ENCODE data around the gene ACIN1.

Gene ACIN1, protein sequence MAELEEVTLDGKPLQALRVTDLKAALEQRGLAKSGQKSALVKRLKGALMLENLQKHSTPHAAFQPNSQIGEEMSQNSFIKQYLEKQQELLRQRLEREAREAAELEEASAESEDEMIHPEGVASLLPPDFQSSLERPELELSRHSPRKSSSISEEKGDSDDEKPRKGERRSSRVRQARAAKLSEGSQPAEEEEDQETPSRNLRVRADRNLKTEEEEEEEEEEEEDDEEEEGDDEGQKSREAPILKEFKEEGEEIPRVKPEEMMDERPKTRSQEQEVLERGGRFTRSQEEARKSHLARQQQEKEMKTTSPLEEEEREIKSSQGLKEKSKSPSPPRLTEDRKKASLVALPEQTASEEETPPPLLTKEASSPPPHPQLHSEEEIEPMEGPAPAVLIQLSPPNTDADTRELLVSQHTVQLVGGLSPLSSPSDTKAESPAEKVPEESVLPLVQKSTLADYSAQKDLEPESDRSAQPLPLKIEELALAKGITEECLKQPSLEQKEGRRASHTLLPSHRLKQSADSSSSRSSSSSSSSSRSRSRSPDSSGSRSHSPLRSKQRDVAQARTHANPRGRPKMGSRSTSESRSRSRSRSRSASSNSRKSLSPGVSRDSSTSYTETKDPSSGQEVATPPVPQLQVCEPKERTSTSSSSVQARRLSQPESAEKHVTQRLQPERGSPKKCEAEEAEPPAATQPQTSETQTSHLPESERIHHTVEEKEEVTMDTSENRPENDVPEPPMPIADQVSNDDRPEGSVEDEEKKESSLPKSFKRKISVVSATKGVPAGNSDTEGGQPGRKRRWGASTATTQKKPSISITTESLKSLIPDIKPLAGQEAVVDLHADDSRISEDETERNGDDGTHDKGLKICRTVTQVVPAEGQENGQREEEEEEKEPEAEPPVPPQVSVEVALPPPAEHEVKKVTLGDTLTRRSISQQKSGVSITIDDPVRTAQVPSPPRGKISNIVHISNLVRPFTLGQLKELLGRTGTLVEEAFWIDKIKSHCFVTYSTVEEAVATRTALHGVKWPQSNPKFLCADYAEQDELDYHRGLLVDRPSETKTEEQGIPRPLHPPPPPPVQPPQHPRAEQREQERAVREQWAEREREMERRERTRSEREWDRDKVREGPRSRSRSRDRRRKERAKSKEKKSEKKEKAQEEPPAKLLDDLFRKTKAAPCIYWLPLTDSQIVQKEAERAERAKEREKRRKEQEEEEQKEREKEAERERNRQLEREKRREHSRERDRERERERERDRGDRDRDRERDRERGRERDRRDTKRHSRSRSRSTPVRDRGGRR

DNA sequence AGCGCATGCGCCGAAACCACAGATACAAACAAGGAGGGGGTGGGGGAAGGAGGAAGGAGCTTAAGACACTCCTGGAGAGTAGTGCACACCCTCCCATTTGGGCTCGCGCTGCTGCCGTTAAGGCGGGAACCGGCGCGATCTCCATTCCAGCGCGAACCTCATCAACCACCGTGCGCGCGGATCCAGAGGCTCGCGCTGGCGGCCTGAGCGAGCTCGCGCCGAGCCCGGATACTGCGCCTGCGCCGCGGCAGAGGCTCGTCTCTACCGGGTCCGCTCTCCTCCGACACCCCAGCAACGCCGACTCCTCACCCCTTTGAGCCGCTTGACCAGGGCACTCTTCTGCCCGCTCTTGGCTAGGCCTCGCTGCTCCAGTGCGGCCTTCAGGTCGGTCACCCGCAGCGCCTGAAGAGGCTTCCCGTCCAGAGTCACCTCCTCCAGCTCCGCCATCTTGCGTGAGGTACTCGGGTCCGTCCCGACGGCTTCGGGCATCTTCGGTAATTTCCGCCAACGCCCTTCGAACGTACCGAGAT is at the start of gene ACIN1:
Gene ACIN1 (minus strand): TSS at position 471 of the 530 bp plus-strand sequence. CDS start 24 bp downstream, at position 447.
- no peak for DNase-seq

DNA sequence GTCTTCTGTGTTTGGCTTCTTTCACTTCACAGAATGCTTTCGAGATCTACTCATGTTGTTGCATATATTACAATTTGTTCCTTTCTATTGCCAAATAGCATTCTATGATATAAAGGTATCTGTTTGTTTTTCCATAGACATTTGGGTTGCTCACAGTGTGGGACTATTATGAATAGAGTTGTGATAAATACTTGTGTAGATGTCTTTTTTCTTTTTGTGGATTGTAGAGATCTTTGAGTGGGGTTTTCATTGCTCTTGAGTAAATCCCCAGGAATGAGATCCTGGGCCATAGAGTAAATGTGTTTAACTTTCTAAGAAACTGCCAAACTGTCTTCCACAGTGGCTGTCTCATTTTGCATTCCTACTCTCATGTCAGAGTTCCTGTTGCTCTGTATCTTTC is 49.0 kb upstream of the ACIN1 start:
- DNase-seq = no peak

- no peak for DNase-seq
These were observed 47.9 kb upstream of the ACIN1 start for GRCh38 chr14:23142826-23143225.

- no peak for DNase-seq
These were observed 46.9 kb upstream of the ACIN1 start for GRCh38 chr14:23141706-23142444.

DNA sequence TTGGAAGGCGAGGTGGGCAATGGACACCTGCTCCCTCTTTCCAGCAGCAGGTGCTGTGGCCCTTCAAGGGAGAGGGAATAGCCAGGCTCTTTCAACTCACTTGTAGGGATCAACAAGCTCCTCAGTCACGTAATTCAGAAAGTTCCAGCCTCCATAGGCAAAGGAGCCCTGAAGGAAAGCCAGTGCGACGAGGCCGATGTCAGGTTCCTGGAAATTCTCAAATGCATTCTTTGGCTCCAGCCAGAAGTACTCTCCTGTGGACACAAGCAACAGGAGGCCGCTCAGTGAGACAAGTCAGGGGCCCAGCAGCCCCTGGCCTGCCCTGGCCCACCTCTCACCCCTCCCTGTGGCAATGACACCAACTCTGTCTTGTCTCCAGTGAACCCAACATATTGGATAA is 45.4 kb upstream of the ACIN1 start:
- DNase-seq = no peak

DNA sequence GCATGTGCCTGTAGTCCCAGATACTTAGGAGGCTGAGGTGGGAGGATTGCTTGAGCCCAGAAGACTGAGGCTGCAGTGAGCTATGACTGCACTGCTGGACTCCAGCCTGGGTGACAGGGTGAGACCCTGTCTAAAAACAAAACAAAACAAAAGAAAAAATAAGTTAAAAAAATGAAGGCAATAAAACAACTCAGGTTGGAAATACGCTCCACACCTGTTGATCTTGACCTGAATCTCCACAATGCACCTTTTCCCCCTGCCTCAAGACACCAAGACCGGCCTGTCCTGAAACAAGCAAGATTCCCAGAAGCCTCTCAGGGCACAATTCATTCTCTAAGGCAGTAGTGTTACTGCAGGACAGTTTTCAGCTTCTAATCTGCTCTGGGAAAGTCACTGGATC is 44.9 kb upstream of the ACIN1 start:
- DNase-seq = no peak

- DNase-seq = no peak
These were observed 43.0 kb upstream of the ACIN1 start for GRCh38 chr14:23137813-23138535.

GRCh38 chr14:23137192-23137812 is 42.4 kb upstream of the ACIN1 start:
- no peak for DNase-seq

DNA sequence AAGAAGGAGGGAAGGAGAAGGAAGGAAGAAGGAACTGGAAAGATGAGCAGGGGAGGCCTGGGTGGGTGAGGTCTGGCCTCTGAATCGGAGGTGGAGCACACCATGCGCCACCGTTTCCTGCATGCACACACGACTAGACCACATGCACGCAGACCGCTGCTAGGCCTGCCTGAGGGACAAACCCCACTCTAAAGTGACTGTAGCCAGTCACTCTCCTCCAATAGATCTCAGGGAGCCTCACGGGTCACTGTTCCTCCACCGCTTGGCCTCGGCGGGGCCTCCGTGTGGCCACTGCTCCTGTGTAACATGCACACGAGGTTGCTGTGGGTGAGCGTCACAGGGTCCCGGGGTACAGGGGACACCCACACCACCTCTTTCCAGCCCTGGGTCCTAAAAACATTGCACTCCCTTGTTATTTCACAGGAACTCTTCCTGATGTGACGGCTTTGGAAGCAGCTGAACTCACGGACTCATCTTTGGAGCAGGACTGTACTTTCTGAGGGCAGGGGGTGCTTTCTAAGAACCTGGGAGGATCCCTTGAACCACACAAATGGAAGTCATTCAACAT is 41.7 kb upstream of the ACIN1 start:
- no peak for DNase-seq

DNA sequence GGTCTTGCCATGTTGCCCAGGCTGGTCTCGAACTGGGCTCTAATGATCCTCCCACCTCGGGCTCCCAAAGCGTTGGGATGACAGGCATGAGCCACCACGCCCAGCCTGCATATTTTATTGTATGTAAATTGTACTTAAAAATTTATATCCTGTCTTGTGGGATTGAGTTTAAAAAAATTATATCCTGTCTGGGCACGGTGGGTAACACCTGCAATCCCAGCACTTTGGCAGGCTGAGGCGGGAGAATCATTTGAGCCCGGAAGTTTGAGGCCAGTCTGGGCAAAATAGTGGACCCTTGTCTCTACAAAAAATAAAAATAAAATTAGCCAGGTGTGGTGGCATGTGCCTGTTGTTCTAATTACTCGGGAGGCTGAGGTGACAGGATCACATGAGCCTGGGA is 38.0 kb upstream of the ACIN1 start:
- DNase-seq = no peak

DNA sequence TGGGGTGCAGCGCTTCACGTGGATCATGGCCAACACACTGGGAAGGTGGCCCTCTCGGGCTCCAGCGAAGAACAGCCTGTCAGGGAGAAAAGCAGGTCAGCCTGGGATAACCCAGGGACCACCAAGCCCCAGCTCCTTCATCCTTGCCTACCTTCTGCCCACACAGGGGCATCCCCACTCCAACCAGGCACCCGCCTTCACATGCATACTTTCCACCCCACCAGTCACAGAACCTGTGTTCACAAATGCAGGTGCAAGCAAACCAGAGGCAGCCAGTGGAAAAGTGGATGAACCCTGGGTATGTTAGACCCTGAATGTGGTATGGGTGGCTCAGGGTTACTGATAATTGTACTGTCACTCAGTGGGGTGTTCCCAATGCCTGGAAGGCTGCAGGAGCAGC is 36.5 kb upstream of the ACIN1 start:
- no peak for DNase-seq

GRCh38 chr14:23130871-23131270 is 35.9 kb upstream of the ACIN1 start:
- no peak for DNase-seq

- DNase-seq = no peak
These were observed 34.9 kb upstream of the ACIN1 start for GRCh38 chr14:23129759-23130316.

DNA sequence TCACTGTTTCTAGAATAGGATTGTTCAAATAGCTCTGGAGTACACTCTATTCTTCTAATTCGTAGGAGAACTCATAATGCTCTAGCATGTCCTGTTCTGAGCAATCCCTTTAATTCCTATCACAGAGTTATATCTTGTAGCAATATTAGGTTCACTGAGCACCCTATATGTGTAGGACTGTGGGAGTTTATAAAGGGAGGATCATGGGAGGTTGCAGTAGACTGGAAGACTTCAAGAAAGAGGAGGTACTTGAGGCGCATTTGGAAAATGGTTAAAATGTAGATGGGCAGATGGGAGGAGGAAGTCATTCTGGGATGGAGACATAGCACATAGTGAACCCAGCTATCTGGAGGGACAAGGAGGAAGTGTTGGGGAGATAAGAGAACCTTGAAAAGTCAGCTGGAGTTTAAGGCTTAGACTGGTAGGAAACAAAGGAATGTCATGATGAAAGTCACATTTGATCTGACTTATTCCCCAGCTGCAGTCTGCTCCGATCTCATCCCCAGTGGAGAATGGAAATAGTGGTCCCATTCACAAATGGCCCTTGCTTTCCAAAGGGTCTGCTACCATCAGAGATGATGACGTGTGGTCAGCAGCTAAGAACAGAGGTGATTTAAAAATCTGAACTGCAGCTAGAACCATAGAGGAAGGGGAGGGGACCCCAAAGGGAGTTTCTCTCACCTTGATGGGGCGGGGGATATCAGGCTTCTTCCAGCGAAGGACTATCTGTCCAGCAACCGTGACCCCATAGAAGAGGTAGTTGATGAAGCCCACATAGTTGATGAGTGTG is 34.2 kb upstream of the ACIN1 start:
- DNase-seq = no peak

DNA sequence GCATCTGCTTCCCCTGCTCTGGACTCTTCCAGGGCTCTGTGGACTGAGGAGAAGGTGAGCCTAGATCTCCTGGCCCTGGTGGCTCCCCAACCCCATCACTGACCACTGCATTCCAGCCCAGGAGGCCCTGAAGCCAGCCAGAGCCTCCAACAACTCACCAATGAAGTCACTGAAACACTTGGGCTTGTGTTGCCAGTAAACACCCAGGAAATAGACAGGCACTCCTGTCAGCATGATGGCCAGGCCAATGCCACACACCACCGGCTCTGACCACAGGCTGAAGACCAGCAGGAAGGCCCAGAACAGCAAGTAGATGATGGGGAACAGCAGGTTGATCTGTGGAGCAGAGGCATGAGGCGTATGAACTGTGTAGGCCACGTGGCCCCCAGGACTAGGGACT is 32.9 kb upstream of the ACIN1 start:
- no peak for DNase-seq

DNA sequence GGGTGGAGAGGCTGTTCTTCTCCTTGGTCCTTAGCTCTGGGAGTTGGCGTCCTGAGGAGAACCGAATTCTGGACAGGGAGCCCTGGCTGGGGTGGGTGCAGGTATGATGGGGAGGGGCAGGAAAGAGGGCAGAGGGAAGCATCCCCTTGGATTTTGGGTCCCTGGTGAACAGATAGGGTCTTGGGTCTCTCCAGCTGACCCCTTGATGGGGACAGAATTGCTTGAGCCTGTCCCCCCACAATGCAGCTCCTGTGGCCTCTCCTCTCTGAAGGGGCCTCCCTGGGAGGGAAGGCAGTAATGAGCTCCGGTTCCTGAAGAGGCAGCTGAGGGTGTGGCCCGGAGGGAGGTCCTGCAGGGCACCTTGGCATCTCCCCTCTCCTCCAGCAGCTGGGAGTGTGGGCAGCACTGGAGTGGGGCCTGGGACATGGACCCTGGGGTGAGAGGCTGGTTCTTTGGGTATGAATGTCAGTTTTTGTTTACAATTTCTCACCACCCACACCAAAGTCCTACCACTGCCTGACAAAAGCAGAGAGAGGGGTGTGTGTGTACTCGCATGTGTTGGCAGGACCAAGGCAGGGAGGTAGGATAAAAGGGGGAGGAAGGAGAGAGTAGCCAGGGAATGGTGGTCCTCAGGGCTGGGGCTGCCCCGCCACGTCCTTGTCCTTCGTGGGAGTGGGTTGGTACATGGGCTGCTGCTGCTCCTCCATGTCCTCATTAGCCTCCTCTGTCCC is 31.8 kb upstream of the ACIN1 start:
- DNase-seq = no peak

DNA sequence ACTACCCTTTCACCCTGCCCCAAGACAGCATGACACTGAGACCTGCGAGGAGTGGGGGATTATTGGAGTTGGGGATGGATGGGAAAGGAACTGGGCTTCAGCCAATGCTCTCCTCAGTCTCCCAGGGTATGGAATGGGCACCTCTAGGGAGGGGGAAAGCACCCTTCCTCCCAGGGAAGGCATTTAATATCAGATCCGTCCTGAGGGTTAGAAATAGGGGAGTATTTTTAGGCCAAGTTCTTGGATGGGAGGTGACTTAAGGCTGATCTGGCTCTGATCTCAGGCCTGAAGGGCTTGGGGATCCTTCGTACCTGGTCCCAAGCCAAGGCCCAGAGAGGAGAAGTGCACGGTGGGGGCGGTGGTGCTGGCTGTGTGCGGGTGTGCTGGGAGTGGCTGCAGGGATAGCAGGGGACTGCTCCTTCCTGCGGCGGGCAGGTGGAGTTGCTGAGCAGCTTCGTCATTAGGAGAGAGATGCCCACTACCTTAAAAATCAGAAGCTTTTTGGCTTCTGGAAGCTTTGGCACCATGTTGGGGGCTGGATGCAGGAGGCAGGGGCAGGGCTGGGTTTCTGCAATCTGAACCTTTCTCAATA is 31.1 kb upstream of the ACIN1 start:
- no peak for DNase-seq

- DNase-seq = no peak
These were observed 30.1 kb upstream of the ACIN1 start for GRCh38 chr14:23125011-23125410.
